SH-SY5Y (cell line): ENCODE measurements around the gene PPP1R37.

Experiments
- GATA2 ChIP-seq: IDR thresholded peaks from 2 replicates; pipeline ENCODE4 v1.6.1; 2011; ENCODE audit warnings: mild to moderate bottlenecking, low read depth, low read length
- GATA3 ChIP-seq: IDR thresholded peaks from 2 replicates; pipeline ENCODE4 v1.6.1; 2011; ENCODE audit warnings: low read depth, mild to moderate bottlenecking, low read length, moderate library complexity

PPP1R37 gene

DNA sequence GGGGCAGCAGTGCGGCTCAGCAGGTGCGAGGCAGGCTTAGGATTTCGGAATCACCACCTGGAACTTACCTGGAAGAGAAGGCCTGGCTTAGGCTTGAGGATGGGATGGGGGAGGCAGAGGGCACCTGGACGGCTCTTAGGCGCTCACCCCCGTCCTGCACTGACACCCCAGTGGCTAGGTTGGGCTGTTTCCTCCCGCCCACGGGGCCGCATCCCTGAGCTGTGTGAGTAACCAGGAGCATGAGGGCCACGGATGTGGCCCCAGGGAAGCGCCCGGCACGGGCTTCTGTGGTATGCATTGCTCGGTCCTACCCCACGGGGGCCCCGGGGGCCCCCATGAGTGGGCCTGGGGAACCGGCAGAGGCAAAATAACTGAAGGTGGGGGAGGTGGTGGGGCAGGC, 70.2 kb downstream of the PPP1R37 start:
- no peak for TF ChIP-seq GATA3
- TF ChIP-seq GATA2, result no peak

- TF ChIP-seq GATA3, result no peak
- no peak for TF ChIP-seq GATA2
Observed at GRCh38 chr19:45163751-45164460, 70.9 kb downstream of the PPP1R37 start.

DNA sequence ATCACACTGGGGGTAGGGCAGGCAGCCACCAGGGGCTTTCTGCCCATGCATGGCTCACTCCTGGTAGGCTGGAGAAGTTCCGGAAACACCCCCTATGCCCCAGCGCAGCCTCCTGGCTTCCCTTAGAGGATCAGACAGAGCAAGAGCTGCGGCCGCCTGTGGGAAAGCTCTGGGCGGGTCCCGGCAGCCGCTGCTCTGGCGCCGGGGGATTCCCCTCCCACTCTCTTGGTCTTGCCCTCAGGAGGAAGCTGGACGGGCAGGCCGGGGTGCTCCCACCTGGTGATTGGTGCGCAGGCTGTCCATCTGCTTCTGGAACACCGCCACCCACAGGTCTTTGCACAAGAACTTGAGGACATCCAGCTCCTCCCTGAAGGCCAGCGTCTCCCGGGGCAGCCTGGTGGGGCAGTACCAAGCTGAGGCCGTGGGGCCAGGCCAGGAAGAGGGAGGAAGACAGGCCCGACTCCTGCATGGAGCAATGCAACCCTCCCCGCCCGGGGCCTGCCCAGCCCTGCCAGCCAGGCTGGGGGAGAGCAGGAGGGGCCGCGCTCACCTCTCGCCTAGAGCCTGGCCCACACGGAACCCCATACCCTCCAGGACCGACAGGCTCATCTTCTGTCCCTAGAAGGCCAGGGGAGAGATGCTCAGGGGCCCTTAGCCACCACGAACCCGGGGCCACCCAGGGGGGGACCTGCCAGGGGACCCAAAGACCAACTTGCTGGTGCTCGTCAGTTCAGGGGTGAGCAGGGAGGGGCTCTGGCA, 71.8 kb downstream of the PPP1R37 start:
- TF ChIP-seq GATA2 (no peak), GATA3 (no peak)

DNA sequence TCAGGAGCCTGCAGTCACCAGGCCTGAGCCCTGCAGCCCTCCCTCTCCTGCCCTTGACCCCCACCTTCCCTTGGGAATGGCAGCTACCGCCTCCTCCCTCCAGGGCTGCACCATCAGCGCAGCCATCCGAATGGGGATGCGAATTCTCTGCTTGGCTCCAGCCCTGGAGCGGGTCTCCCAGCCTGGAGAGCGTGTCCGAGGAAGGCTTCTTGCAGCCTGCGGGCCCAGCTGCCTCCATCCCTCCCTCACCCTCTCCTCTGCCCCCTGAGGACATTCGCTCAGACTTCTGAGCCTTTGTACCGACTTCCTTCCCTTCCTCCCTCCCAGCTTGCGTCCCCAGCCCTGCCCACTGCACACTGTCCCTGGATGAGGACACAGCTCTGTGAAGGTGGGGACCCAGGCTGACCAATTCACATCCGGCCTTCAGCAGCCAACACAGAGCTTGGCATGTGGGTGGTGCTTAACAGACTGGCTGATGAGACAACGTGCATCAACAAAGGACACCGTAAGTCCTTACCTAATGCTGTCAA, 73.8 kb downstream of the PPP1R37 start:
- no peak for TF ChIP-seq GATA3
- TF ChIP-seq GATA2, result no peak

- TF ChIP-seq GATA2 (no peak), GATA3 (no peak)
Observed at GRCh38 chr19:45168767-45169351, 75.9 kb downstream of the PPP1R37 start.

DNA sequence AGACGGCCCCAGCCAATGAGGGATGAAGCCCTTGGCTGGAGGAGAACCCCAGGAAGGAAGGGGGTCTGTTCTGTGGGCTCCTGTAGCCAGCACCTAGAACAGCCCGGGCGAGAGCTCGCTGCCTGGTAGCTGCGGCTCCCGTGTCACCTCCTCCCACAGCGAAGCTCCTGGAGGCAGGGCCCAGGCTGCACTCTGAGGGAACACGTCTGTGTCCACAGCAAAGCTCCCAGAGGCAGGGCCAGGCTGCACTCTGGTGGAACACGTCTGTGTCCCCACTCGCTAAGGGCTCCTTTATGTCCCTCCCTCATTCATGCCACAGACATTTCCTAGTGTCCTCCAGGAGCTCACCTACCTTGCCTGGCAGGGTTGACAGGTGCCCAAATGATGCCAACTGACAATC, 76.6 kb downstream of the PPP1R37 start:
- TF ChIP-seq GATA3, result no peak
- TF ChIP-seq GATA2, result no peak

DNA sequence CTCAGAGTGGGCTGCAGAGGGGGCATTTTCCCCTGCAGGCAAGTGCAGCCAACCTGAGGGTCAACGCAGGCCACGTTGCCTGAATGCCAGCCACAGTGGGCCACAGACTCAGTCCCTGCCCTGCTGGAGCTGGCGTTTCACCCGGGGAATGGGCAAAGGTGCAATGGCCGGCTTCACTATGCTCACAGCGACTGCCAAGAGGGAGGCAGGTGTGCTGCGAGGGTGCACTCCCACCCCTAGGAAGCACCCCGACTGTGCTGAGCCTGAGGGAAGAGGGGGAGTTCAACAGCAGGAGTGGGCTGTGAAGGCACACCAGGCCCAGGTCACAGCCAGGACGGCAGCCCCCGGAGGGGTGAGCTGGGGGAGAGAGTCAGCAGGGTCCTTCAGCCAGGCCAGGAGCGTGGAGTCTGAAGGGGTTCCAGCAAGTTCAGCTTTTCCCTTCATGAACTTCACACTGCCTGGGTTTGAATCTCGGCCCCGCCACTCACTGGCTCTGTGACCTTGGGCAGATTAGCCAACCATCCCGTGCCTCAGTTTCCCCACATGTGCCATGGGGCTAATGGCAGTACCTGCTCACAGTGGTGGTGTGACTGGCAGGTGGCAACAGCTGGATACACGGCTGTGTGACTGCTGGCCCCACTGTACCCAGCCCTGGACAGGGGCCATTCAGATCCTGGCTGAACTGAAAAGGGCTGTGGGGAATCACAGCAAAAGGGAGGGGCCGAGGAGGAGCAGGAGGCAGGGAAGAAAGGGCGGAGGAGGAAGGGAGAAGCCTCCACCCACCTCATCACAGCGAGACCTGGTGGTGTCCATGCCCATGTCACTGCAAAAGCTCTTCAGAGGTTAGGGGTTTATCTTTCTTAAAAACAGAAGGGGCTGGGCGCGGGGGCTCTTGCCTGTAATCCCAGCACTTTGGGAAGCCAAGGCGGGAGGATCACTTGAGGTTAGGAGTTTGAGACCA, 77.4 kb downstream of the PPP1R37 start:
- TF ChIP-seq GATA2, result no peak
- TF ChIP-seq GATA3, result no peak

GRCh38 chr19:45171211-45171623, 78.2 kb downstream of the PPP1R37 start:
- TF ChIP-seq GATA3 (no peak), GATA2 (no peak)

- TF ChIP-seq GATA3, result no peak
- no peak for TF ChIP-seq GATA2
Observed at GRCh38 chr19:45172173-45172572, 79.2 kb downstream of the PPP1R37 start.

- no peak for TF ChIP-seq GATA3
- TF ChIP-seq GATA2, result no peak
Observed at GRCh38 chr19:45172611-45173208, 79.7 kb downstream of the PPP1R37 start.

- no peak for TF ChIP-seq GATA2
- no peak for TF ChIP-seq GATA3
Observed at GRCh38 chr19:45173816-45174215, 80.8 kb downstream of the PPP1R37 start.

- TF ChIP-seq GATA3 (no peak), GATA2 (no peak)
Observed at GRCh38 chr19:45175515-45176345, 82.8 kb downstream of the PPP1R37 start.

DNA sequence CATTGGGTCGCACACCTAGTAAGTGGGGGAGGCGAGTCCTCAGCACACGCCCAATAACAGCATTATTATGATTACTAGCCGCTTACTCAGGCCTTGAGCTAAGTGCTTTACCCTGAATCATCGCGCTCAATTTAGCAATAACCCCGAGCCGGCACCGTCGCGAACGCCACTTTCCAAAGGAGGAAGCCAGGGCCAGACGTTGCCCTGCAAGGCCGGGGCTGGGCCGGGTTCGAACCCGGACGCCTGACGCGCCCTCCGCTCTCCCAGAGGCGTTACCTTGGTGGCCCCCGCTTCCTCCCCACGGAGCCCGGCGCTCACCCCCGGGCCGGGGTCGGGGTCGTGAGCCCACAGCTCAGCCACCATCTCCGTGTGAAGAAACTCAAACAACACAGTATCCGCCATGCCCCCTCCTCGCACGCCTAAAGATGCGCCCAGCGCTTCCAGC, 84.9 kb downstream of the PPP1R37 start, which contains the start of gene TRAPPC6A:
Gene TRAPPC6A, minus strand, starts transcription at position 421 of the 445 bp plus-strand sequence. Its CDS starts 19 bp downstream, at position 402.
- TF ChIP-seq GATA2, result no peak
- no peak for TF ChIP-seq GATA3
